Fibroblast of lung (primary cell): ENCODE data around the gene PHLDA2. TPM values are rescaled to one million over a fixed set of nuclear protein-coding genes. Genes with fewer than 3 reads are reported as not detected.

Experiments
- DNase-seq, 2 donors: peaks; one replicate each; pipeline versions ENCODE4 v3.0.0 to v3.0.0-alpha.2; 2010; ENCODE audit warnings: low read depth in 2 of 2
- H2AFZ ChIP-seq: 2 replicates; pipeline ENCODE4 v1.5.1; 2012; ENCODE audit warnings: low read length, control low read depth, inconsistent platforms
- H3K27ac ChIP-seq: 2 replicates; pipeline ENCODE4 v1.5.1; 2011; ENCODE audit warnings: low read length, control low read depth; ENCODE audit not compliant: insufficient read depth
- H3K27me3 ChIP-seq: 2 replicates; pipeline ENCODE4 v1.5.1; 2011; ENCODE audit warnings: mild to moderate bottlenecking, low read length; ENCODE audit not compliant: control insufficient read depth, insufficient read depth
- H3K36me3 ChIP-seq: 2 replicates; pipeline ENCODE4 v1.5.1; 2011; ENCODE audit warnings: low read length; ENCODE audit not compliant: control insufficient read depth, insufficient read depth
- H3K4me1 ChIP-seq: 2 replicates; pipeline ENCODE4 v1.5.1; 2011; ENCODE audit warnings: low read length; ENCODE audit not compliant: control insufficient read depth, insufficient read depth; ENCODE audit errors: extremely low read depth
- H3K4me2 ChIP-seq: 2 replicates; pipeline ENCODE4 v1.5.1; 2011; ENCODE audit warnings: low read length, control low read depth; ENCODE audit not compliant: insufficient read depth; ENCODE audit errors: extremely low read depth
- H3K4me3 ChIP-seq, 4 experiments: fragments of 200-600 bp in 1 of 4; sonication (generic) in 1 of 4; replicated peaks in 1 of 4; 2 replicates each; pipeline ENCODE4 v1.5.1; 2011 to 2016; ENCODE audit warnings: low read length in 4 of 4, low read depth in 3 of 4, mild to moderate bottlenecking in 3 of 4, control low read depth in 2 of 4, inconsistent platforms in 1 of 4, mixed read lengths in 1 of 4; ENCODE audit not compliant: insufficient read depth in 1 of 4; ENCODE audit errors: control extremely low read depth in 1 of 4
- H3K79me2 ChIP-seq: 2 replicates; pipeline ENCODE4 v1.5.1; 2012; ENCODE audit warnings: mild to moderate bottlenecking, low read length, inconsistent platforms; ENCODE audit not compliant: control insufficient read depth, insufficient read depth
- H3K9ac ChIP-seq: 2 replicates; pipeline ENCODE4 v1.5.1; 2011; ENCODE audit warnings: mild to moderate bottlenecking, low read length, control low read depth; ENCODE audit not compliant: insufficient read depth
- H3K9me3 ChIP-seq: 2 replicates; pipeline ENCODE4 v1.5.1; 2012; ENCODE audit warnings: low read depth, low read length; ENCODE audit not compliant: control insufficient read depth, insufficient read depth
- H4K20me1 ChIP-seq: 2 replicates; pipeline ENCODE4 v1.5.1; 2011; ENCODE audit warnings: low read length; ENCODE audit not compliant: control insufficient read depth, insufficient read depth; ENCODE audit errors: extremely low read depth
- CTCF ChIP-seq, 2 donors: IDR thresholded peaks in 1 of 2; conservative IDR thresholded peaks in 1 of 2; 1 replicate in 1 of 2; 2 replicates in 1 of 2; pipeline ENCODE4 v1.5.1; 2011 to 2012; ENCODE audit warnings: low read length in 2 of 2, control low read depth in 1 of 2, inconsistent platforms in 1 of 2, low read depth in 1 of 2, mild to moderate bottlenecking in 1 of 2
- EZH2 ChIP-seq: IDR thresholded peaks from 2 replicates; pipeline ENCODE4 v1.5.1; 2012; ENCODE audit warnings: low read length, control low read depth, mild to moderate bottlenecking; ENCODE audit errors: missing control alignments
- polyA plus RNA-seq, 2 donors: library from polyadenylated mRNA; depleted of rRNA in 1 of 2; stranded (reverse) in 1 of 2; unstranded in 1 of 2; fragments of >200 nt; gene quantifications; 2 replicates each; pipeline ENCODE4 v1.2.1, GENCODE V29; 2011 to 2012; ENCODE audit warnings: missing spikeins in 1 of 2
- total RNA-seq: library from RNA; depleted of rRNA; stranded (reverse); fragments of >200 nt; gene quantifications from 2 replicates; pipeline ENCODE4 v1.2.1, GENCODE V29; 2014

The PHLDA2 gene
- total and polyA plus RNA-seq, 2 donors (not counting 1 experiment from before 2014, with no cell fraction given) = 6.8 to 16.2 TPM

- Histone ChIP-seq H3K4me2 (no peak overlapping the region), H2AFZ (no peak overlapping the region), H3K9ac (no peak overlapping the region), H3K27me3 (no peaks in the 10 kb centered on the region), H3K4me1 (peaks cover 11% of the 10 kb centered on the region), H3K36me3 (no peaks in the 10 kb centered on the region), H3K79me2 (peaks cover 5% of the 10 kb centered on the region), H4K20me1 (no peaks in the 10 kb centered on the region), H3K9me3 (peaks cover 2% of the 10 kb centered on the region), H3K27ac (peak overlapping the region; percentile 45), H3K4me3 (no peak overlapping the region)
- peak; percentile 78 to 82 for DNase-seq
- TF ChIP-seq CTCF (conservative IDR thresholded peaks at IDR 0.05 in 1 of 2, IDR thresholded peaks at IDR 0.05 in 1 of 2; ENCODE audit: low read depth in 1 of 2, low read length in 2 of 2) (no peak), EZH2 (no peak)
These were observed 4.3 kb upstream of the PHLDA2 start for GRCh38 chr11:2933375-2934020.

- no peak overlapping the region for H3K4me2 ChIP-seq
- no peak overlapping the region for H3K9ac ChIP-seq
- H3K9me3 ChIP-seq = peaks cover 2% of the 10 kb centered on the region
- no peaks in the 10 kb centered on the region for H4K20me1 ChIP-seq
- no peak overlapping the region for H2AFZ ChIP-seq
- H3K4me3 ChIP-seq = no peak overlapping the region
- H3K79me2 ChIP-seq = peaks cover 11% of the 10 kb centered on the region
- no peaks in the 10 kb centered on the region for H3K27me3 ChIP-seq
- no peaks in the 10 kb centered on the region for H3K36me3 ChIP-seq
- TF ChIP-seq EZH2 = no peak
- TF ChIP-seq CTCF (conservative IDR thresholded peaks at IDR 0.05 in 1 of 2, IDR thresholded peaks at IDR 0.05 in 1 of 2; ENCODE audit: low read depth in 1 of 2, low read length in 2 of 2) = no peak
- peaks cover 12% of the 10 kb centered on the region for H3K4me1 ChIP-seq
- peak; percentile 52 to 67 for DNase-seq
- peak overlapping the region; percentile 45 for H3K27ac ChIP-seq
These were observed 3.6 kb upstream of the PHLDA2 start for GRCh38 chr11:2932850-2933251.

GRCh38 chr11:2931771-2932738, 2.8 kb upstream of the PHLDA2 start:
- H3K27ac ChIP-seq = no peak overlapping the region
- no peak overlapping the region for H3K4me2 ChIP-seq
- no peaks in the 10 kb centered on the region for H3K36me3 ChIP-seq
- no peaks in the 10 kb centered on the region for H3K9me3 ChIP-seq
- H3K27me3 ChIP-seq = no peaks in the 10 kb centered on the region
- H3K79me2 ChIP-seq = peaks cover 19% of the 10 kb centered on the region
- no peaks in the 10 kb centered on the region for H4K20me1 ChIP-seq
- H3K4me1 ChIP-seq = peaks cover 12% of the 10 kb centered on the region
- H3K9ac ChIP-seq = no peak overlapping the region
- H2AFZ ChIP-seq = no peak overlapping the region
- TF ChIP-seq CTCF (conservative IDR thresholded peaks at IDR 0.05 in 1 of 2, IDR thresholded peaks at IDR 0.05 in 1 of 2; ENCODE audit: low read depth in 1 of 2, low read length in 2 of 2) = no peak
- TF ChIP-seq EZH2 = no peak
- H3K4me3 ChIP-seq = no peak overlapping the region
- DNase-seq = no peak
